Ecto neural progenitor cell (in vitro differentiated cells): ENCODE measurements around the gene BEGAIN.

Source experiments
- DNase-seq: peaks from one replicate; pipeline ENCODE4 v3.0.0-alpha.2; 2018; ENCODE audit warnings: low spot score

Gene BEGAIN

DNA sequence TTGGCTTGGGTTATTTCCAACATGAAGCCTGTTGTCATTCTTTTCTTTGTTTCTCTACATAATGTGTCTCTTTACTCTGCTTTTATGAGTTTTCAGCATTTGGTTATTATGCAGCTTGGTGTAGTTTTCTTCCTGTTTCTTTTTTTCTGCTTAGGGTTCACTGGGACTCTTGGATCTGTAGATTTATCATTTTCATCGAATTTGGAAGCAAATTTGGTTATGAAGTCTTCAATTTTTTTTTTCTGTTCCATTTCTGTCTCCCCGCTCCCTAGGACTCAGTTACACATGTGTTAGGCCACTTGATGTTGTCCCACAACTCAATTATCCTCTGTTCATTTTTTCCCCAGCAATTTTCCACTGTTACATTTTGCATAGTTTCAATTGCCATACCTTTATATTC lies 13.8 kb upstream of the BEGAIN start:
- no peak for DNase-seq

DNA sequence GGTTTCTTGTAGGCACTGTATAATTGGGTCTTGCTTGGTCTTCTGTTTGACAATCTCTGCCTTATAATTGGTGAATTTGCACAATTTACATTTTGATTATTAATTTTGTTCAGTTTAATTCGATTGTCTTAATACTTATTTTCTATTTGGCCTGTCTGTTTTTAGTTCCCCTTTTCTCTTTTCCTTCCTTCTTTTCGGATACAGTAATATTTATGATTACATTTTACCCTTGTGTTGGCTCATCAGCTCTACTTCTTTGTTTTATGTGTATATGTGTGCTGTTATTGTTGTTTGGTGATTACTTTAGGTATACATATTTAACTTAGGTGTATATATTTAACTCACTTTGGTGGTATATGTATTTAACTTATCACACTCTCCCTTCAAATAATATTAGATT lies 12.8 kb upstream of the BEGAIN start:
- DNase-seq = no peak

DNA sequence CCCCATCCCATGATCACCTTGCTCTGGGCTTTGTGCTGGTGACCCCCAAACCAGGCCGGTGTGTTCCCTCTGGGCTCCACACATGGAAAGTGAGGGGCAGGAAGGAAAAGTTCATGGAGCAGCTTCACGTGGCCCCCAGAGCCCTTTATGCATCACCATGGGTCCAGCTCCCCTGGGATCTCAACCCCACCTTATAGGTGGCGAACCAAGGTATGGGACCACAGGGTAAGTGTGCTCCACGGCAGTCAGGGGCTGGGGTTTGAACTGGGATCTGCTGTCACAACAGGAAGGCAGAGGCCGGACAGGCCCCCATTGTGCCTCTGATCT lies 7.4 kb upstream of the BEGAIN start:
- DNase-seq = no peak

DNA sequence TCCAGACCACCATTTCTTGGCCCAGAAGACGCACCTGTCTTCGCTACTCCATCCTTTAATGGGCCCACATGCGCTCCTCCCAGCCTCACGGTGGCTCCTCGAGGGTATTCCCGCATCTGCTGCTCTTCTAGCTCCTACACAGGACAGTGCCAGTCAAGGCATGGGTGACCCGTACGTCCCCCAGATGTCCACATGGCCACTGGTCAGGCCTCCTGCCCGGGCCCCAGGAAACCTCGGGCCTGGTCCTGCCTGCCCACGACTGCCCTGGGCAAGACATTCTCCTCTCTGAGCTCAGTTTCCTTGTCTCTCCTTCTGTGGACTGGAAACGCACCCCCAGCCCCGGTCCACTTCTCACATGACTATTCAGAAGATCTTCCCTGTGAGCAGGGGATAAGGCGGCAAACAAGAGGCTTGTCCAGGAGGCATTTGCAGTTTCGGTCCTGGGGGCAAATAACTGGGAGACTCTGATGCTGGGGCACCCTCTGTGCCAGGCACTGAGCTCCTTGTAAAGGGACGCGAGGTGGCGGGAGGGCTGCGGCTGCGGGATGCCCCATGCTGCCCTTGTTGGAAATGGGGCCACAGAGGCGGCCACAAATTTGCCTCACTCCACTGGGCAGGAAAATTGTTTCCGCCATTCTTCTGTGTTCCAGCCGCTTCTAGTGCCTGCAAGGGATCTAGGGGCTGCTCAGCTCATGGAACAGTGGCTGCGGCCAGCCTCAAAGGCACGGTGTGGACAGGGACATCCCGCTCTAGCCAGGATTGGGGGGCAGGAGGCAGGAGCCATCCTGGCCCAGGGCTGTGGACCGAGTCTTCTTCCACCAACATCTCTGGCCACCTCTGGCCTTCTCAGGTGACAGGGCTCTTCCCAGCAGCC lies 6.8 kb upstream of the BEGAIN start:
- DNase-seq = no peak

DNA sequence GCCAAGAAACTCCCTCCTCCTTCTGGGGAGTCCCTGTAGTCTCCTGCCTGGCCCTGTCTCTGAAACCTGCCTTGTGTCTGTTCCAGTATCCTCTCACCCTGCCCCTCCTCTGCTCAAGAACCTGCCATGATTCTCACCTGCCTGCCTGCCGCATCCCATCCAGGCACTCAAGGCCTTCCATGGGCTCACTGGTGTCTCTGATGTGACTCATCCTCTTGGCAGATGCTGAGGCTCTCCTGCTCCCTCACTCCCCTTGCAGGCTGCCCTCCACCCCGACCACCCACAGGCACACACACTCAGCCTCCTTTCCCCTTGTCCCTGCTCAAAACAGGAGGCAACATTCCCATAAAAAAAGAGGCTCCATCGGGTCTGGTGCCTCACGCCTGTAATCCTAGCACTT lies 5.8 kb upstream of the BEGAIN start:
- no peak for DNase-seq

DNA sequence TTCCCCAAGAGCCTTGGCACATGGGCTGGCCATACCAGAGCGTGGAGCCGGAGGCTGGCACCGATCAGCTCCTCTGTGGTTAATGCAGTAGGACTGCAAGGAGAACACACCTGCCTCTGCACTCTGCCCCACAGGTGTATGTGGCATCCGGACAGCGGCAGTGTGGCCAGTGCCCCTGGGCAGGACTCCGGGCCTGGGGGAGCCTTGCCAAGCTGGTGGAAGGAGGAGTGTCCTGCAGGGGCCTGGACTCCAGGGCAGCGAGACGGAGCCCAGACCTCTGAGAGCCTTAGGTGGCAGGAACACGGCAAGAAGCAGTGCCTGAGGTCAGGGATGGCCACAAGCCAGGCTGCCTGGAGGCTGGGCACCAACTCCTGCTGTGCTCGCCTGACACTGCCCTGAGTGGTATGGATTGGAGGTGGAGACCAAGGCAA lies 5.3 kb upstream of the BEGAIN start:
- DNase-seq = no peak

DNA sequence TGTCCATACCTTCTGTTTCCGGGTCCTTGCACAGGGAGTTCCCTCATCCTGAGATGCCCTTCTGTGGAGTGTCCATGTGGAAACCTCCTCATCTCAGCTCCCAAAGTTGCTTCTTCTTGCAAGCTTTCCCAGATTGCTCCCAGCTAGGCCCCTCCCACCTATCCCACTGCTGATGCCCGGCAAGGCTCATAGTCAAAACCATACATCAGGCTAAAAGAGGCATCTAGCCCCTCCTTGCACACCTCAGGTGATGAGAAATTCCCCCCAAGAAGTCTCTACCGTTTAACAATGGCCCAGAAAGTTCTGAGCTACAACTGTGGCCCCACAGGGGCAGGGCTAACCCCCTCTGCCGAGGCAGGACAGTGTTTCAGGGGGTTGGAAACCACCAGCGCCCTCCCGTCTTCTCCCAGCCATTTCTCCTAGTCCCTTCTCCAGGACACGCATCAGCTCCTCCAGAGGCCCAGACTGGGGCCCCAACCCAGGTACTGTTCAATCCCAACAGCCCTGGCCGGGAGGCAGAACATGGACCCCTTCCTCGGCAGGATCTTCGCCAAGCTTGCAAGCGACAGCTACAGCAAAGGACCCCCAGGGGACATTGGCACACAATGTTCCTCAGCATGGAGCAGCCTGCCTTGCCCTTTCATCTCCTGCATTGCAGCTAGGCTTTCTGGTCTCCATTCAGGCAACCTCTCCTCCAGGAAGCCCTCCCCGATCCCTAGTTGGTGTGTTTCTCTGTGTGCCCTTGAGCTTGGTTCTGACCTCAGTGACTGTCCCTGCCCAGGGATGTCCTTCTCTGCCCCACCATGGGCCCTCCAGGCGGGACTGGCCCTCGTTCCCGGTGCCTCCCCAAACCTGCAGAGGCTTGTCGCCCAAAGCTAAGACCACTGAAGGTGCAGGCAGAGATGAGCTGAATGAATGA lies 4.5 kb upstream of the BEGAIN start:
- no peak for DNase-seq

DNA sequence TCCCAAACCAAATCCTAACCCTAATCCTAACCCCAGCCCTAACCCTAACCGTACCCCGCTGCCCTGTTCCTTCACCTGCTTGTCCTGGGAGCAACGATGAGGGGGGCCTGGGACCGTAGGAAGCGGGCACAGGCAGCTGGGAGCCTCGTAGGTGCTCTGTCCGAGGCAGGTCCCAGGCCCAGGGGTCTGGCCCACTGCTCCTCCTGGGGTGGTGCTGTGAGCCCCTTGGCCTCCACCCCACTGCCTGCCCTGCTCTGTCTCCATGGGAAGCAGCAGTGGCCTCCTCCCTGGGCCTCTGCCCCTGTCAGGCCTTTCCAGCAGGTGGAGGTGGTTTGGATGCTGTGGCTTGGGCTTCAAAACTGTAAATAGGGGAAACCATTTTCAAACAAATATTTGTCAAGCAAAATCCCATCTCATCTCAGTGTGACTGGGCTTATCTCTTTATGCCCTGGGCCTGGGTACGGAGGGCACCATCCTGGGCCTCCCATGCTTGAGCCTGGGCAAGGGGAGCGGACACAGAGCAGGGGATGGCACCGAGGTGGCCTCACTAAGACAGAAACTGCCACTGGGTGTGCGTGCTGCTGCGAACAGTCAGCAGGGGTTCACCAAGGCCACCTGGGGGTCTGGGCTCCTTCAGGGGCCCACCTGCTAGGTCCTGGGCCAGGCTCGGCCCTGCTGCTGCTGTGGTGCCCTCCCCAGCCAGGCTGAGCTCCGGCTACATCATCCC lies 3.7 kb upstream of the BEGAIN start:
- DNase-seq = no peak

DNA sequence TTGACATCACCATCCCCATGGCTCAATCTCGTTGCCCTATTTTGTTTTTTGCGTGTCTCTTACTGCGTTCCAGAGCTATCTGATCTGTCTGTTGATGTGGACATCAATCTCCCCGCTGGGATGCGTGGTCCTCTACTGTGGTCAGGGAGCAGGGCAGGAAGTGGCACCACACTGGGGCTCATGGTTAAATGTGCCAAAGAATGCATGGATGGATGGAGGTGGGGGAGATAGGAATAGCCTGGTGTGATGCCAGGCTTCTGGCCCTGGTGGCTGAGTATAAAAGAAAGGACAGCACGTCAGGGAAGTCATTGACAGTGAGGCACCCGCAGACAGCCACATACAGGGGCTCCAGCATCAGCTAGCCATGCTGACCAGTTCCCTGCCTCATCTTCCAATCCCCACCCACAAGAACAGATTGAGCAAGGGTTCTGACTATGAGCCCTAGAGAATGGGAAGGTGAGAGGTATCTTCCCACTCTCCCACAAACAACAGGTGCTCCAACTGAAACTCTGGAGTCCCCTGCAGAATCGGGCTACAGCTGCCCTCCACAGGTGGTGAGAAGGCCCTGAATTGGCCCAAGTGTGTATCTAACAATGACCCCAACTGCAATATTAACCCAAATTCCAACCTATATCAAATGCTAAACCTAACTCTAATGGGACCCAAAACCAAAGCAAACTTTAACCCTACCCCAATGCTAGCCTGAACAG lies 2.7 kb upstream of the BEGAIN start:
- DNase-seq = no peak

DNA sequence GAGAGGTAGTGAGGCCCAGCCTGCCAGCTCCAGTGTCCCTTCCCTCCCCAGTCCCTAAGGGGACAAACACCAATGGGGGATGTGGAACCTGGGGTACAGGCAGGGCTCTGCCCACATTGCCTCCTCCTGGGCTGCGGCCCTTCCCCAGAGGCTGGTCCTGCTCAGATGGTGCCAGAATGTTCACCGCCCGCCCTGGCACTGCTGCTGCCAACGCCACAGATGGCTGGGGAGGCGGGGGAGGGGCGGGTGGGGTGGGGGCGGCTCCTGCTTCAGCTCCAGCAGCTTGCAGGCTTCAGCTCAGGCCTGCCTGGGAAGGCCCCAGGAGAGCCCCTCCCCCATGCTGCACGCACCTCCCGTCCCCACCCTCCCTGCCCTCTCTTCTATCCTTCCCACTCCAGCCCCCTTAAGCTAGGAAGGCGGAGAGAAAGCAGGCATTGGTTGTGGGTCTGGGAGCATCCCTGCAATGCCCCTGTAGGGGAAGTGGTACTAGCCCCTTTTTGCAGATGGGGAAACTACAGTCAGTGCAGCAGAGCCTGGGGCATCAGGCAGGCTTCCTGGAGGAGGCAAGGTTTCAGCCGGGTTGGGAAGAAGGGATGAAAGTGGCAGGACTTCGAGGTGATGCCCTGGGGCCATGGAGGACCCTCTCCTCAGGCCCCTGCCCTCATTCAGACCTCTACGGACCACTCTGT lies 2.0 kb upstream of the BEGAIN start:
- DNase-seq = no peak

DNA sequence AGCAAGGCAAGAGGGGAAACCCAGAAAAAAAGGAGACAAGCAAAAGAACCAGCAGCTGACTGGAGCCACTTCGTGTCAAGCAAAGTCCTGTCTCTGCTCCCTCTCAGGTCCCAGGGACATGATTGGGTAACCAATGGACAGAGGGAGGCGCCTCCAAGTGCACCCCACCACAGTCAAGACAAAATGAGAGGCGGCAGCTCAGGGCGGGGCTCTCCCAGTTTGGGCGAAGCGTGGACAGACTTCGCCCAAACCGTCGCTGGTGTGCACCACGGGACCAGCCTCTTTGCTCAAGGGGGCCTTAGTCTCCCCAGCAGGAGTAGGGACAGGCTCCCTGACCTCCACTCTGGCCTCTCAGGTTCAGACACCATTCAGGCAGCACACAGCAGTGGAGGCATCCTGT lies 1.5 kb upstream of the BEGAIN start:
- no peak for DNase-seq

DNA sequence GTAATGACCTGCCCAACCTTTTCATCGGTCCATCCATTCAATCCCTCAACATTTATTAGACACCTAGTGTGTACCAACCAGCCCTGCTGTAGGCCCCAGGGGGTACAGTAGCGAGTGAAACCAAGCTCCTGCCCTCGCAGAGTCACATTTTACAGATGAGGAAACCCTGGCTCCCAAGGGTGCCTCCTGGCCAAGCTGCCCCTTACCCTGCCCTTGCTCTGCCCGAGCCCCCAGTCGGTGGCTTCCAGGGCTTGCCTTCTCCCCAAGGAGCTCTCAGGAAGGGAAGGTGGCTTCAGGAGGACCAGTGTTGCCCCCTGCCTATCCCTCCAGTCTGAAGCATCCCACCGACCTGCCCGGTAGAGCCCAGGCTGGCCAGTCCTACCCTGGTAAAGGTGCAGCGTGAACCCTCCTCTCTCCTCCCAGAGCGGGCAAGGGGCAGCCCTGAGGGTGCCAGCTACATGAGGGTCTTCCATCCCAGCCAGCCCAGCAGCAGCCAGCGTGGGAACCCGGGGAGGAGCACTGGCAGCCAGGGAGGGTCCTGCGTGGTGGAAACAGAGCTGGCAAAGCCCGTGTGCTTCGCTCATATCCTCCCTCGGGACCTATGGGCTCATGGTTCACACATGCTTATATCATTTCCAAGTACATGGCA lies 670 bp upstream of the BEGAIN start:
- DNase-seq = no peak

DNA sequence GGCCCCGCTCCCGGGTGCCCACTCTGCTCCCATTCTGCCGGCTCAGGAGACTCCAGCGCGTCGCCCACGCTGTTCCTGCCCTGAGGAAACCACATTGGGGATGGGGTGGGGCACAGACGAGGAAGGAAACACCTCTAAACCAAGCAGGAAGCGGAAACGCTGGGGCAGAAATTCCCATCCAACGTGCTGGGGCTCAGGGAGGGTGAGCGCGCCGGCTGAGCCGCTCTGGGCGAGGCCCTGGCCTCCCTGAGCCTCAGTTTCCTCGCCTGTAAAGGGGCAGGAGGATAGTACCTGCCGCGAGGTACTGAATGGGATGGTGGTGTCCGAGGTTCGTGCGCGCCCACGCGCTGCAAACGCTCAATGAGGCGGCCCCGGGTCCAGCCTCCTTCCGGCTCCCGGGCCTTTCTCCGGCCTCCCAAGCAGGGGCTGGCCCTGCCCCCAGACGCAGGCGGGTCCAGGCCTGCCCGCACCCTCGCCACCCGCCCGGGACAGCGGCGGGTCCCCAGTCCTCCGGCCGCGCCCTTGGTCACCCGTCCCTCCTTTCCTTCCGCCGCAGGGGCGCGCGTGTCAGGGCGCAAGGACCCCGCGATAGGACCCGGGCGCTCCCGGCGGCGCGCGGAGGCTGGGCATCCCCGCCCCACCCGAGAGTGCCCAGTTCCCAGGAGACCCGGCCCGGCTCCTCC lies 673 bp downstream of the BEGAIN start:
- DNase-seq = no peak

DNA sequence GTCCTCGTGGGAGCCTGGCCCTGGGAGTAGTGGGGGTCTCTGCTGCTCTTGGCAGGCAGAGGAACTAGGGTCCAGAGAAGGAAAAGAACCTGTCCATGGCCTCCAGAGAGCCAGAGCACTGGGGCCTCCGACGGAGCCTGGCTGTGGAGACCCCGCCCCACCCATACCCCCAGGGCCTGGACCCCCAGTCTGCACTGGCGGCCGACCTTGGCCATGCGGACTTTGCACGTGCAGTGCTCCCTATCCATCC lies 1.1 kb downstream of the BEGAIN start:
- DNase-seq = no peak

DNA sequence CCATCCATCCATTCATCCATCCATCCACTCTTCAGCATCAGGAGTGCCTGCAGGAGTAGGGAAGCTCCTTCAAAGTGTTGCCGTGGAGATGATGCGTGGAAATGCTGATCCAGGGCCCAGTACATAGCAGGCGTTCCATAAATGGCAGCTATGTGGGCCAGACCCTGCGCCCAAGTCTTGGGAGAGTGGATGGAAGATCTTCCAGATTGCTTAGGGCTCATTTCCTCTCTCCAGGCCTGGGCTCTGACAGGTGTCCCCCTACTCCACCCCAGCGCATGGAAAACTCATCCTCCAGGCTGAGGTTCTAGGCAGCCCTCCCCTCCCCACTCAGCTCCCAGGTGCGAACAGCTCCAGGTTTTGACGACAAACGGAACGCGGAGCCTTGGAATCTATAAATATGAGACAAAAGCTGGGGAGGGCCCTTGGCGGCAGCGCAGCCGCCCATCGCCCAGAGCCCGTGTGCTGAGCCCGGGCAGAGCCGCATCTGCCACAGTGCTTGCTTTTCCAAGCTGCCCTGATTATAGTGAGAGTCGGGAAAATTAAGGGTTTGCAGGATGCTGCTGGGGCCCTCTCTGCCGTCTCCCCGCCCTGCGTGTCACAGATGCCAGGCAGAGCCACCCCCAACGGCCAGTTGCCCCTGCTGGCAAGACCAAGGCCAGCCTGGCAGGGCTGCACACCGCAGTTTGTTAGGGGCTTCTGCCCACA lies 1.6 kb downstream of the BEGAIN start:
- no peak for DNase-seq

DNA sequence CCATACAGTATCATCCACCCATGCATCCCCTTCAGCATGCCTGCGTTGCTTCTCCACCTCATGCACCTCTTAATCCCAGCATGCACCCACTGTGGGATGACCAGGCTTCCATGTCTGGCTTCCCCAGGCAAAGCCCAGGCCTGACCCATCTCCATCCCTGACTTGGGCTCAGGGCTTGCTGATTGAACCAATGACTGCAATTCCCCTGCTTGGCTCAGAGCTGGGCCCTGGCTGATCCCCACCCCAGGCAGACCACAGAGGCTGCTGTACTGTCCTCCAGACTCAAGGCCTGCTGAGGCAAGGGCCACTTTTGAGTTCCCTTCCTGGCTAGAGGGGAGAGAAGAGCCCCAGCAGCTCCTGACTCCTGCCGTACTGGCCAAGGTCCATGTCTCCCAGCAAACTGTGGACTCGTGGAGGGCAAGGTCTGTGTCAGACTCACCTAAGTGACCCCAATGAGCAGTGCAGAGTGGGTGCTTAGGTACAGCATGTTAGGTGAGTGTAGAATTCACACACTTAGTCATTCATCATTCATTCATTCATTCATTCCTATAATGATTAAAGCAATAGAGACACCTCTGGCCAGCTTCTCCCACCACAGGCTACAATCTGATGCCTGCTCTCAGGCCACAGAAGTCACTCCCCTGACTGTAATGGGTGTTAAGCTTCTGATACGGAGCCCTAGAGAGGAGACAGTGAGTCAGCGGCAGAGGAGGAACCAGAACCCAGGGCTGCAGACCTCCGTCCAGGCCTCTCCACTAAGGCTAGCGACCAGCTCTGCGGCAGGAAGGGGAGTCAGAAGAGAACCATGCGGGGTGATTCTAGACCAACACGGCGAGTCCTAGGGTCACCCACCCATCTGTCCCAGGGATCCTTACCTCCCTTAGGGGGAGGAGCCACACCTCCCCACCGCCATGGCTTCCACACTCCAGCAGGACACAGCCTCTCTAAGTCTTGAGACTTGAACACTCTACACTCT lies 2.9 kb downstream of the BEGAIN start:
- no peak for DNase-seq

DNA sequence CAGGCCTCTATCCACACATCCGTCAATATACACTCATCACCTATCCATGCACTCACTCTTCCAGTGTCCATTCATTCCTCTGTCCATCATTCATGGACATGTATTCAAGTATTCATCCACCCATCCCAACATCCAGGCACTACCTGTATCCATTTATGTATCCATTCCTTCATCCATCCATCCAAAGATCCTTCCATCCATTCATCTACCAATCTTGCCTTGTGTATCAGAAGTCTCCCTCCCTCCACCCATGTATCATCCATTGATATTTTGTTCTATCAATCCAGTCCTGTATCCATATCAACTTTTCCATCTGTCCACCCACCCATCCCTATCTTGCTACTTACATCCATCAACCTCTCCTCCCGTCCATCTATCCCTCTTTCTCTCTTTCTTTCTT lies 4.0 kb downstream of the BEGAIN start:
- no peak for DNase-seq

DNA sequence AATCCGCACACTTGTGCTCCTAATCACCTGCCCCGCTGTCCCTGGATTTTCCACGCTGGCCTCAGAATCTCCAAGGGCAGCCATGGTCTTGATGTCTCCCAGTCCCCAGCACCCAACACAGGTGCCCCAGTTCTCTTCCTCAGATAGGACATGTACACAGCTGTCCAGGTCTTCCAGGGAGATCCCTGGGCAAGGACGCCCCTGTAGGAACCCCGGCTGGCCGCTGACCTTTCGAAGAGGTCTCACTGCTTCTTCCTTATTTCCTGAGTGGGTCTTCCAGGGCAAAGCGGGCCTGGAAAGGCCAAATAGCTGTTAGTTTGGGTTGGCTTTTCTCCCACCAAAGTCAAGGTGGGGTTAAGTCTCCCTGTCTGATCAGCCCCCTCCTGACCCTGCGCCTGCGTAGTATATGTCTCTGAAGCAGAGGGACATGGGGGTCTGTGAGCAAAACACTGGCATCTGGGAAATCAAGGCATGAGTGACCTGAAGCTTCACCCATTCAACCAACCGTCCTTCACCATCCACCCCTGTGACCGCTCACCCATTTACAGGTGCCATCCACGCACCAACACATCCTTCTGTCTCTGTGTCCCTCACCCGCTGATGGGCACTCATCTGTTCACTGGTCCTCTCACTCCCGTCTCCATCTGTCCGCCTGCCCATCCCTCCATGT lies 4.6 kb downstream of the BEGAIN start:
- no peak for DNase-seq
